Measurements from ENCODE around the gene ZNF598. TPM values are rescaled to one million over a fixed set of nuclear protein-coding genes. Genes with fewer than 3 reads are reported as not detected.

Gene ZNF598
- total RNA-seq, 2 experiments from 2014 or later, result 39.7 to 43.6 TPM

DNA sequence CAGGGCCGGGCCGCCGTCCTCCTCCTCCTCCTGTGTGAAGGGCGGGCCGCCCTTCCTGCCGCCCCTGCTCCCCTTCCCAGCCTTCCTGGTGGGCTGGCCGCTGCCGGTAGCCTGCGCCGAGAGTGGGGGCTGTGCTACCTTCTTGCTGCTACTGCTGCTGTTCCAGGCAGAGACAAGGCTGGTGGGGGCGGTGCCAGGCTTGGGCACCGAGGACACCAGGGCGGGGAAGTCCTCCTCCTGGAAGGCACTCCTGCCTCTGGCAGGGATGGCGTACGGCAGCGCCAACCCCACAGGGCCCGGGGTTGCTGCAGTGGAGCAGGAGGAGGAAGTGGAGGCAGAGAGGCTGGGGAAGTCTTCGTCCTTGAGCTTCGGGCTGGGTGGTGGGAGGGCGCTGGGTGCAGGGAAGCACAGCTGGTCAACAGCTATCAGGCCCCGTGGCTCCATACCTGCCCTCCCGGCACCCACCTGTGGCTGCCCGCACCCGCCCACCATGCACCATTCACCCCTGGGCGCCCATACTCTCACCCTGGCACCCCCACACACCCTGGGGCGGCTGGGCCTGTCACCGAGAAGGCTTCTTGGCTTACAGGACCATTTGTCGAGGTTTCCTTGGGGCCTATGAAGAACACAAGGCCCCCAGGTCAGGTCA lies 9.6 kb downstream of the ZNF598 start:
- Mint-ChIP-seq H3K27me3 (no peaks in the 10 kb centered on the region), H3K4me1 (ENCODE audit: low read depth) (no peaks in the 10 kb centered on the region), H3K36me3 (ENCODE audit: low read depth) (peaks cover 38% of the 10 kb centered on the region), H3K9me3 (no peaks in the 10 kb centered on the region), H3K4me3 (no peak overlapping the region), H3K27ac (no peak overlapping the region)
- Histone ChIP-seq H3K4me3 (ENCODE audit: low read length) (no peak overlapping the region), H3K27ac (ENCODE audit: low read depth in 1 of 2, low read length in 2 of 2) (no peak overlapping the region), H3K36me3 (ENCODE audit: insufficient read depth, low read length) (peaks cover 62% of the 10 kb centered on the region), H3K4me1 (ENCODE audit: insufficient read depth, low read length) (peaks cover 18% of the 10 kb centered on the region), H3K9me3 (ENCODE audit: control insufficient read depth in 1 of 2, insufficient read depth in 1 of 2, low read length in 2 of 2) (no peaks in the 10 kb centered on the region), H3K27me3 (ENCODE audit: control insufficient read depth in 1 of 2, insufficient read depth in 2 of 2, low read length in 2 of 2) (no peaks in the 10 kb centered on the region)
- ChIA-PET POLR2A (no interaction called here), CTCF (no interaction called here)
- intact Hi-C loops (cut with DNase I, micrococcal nuclease), result no loop called here
- DNase-seq, result no peak
- no peak for ATAC-seq (ENCODE audit: poor library complexity)
- TF ChIP-seq, protein P1, sequence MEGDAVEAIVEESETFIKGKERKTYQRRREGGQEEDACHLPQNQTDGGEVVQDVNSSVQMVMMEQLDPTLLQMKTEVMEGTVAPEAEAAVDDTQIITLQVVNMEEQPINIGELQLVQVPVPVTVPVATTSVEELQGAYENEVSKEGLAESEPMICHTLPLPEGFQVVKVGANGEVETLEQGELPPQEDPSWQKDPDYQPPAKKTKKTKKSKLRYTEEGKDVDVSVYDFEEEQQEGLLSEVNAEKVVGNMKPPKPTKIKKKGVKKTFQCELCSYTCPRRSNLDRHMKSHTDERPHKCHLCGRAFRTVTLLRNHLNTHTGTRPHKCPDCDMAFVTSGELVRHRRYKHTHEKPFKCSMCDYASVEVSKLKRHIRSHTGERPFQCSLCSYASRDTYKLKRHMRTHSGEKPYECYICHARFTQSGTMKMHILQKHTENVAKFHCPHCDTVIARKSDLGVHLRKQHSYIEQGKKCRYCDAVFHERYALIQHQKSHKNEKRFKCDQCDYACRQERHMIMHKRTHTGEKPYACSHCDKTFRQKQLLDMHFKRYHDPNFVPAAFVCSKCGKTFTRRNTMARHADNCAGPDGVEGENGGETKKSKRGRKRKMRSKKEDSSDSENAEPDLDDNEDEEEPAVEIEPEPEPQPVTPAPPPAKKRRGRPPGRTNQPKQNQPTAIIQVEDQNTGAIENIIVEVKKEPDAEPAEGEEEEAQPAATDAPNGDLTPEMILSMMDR (IDR thresholded peaks at IDR 0.05), result no peak

DNA sequence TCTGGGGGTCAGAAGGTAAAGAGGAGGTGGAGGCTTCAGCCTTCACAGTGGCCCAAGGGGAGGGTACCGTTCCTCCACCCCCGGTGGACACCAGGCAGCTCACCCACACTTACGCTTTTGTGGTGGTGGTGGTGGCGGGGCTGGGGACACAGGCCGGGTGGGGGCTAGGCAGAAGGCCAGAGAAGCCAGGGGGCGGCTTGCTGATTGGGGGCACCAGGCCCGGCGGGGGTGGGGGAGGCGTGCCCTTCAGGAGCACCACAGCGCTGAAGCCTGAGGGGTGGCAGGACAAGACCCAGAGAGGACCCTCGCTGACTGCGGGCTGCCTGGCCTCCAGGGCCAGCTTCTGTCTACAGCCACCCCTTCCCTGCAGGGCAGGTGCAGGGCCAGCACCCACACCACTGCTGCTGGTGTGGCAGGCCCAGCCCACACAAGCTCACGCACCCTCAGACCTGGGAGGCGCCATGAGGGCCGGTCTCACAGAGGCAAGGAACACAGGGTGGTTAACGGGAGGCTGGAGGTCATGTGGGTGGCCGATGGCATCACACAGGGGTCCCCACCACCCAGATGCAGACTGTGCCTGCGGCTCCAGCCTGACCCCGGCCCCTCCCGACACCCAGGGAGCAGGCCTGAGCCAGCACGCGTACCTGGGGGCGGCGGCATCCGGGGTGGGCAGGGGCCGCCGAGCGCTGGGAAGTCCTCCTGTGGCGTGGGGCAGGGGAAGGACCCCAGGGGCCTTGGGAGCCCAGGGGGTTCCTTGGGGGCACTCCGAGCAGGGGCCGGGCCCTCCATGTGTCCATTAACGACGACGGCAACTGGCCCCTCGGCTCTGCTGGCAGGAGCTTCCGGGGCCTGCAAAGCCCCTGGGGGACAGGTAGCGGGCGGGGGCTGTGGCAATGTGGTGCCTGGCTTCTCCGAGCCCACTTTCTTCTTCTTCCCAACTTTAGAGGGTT lies 10.5 kb downstream of the ZNF598 start:
- DNase-seq, result no peak
- H3K9me3 ChIP-seq (ENCODE audit: control insufficient read depth in 1 of 2, insufficient read depth in 1 of 2, low read length in 2 of 2), result no peaks in the 10 kb centered on the region
- H3K4me1 Mint-ChIP-seq (ENCODE audit: low read depth), result peaks cover under 1% of the 10 kb centered on the region
- intact Hi-C loops (cut with DNase I, micrococcal nuclease), result no loop called here
- ChIA-PET POLR2A (no interaction called here), CTCF (no interaction called here)
- H3K4me3 Mint-ChIP-seq, result no peak overlapping the region
- no peak overlapping the region for H3K4me3 ChIP-seq (ENCODE audit: low read length)
- H3K27ac Mint-ChIP-seq, result no peak overlapping the region
- H3K27me3 Mint-ChIP-seq, result no peaks in the 10 kb centered on the region
- H3K27me3 ChIP-seq (ENCODE audit: control insufficient read depth in 1 of 2, insufficient read depth in 2 of 2, low read length in 2 of 2), result no peaks in the 10 kb centered on the region
- H3K4me1 ChIP-seq (ENCODE audit: insufficient read depth, low read length), result peaks cover 10% of the 10 kb centered on the region
- TF ChIP-seq, protein P1 (IDR thresholded peaks at IDR 0.05), result no peak
- H3K27ac ChIP-seq (ENCODE audit: low read depth in 1 of 2, low read length in 2 of 2), result no peak overlapping the region
- H3K36me3 Mint-ChIP-seq (ENCODE audit: low read depth), result peaks cover 38% of the 10 kb centered on the region
- peaks cover 60% of the 10 kb centered on the region for H3K36me3 ChIP-seq (ENCODE audit: insufficient read depth, low read length)
- no peak for ATAC-seq (ENCODE audit: poor library complexity)
- no peaks in the 10 kb centered on the region for H3K9me3 Mint-ChIP-seq

DNA sequence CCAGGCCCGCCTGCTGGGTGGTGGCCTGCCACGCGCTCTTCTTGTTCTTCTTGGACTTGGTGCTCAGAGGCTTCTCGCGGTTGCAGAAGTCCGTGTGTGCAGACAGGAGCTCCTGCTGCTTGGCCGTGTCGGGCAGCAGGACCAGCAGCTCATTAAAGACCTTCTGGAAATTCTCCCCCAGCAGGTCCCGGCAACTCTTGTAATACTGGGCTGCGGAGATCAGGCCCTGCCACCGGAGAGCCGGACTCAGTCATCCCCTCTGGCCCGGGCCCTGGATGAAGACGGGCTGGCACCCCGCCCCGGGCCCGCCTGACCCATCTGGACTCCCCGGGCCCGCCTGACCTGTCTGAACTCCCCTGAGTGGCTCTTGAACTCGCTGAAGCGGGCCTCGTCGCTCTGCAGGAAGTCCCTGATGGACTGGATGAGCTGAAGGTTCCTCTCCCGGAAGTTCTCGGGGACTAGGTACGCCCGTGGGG lies 11.2 kb downstream of the ZNF598 start:
- no peak overlapping the region for H3K4me3 Mint-ChIP-seq
- peaks cover 6% of the 10 kb centered on the region for H3K4me1 Mint-ChIP-seq (ENCODE audit: low read depth)
- Histone ChIP-seq H3K4me3 (ENCODE audit: low read length) (no peak overlapping the region), H3K4me1 (ENCODE audit: insufficient read depth, low read length) (peaks cover 3% of the 10 kb centered on the region), H3K9me3 (ENCODE audit: control insufficient read depth in 1 of 2, insufficient read depth in 1 of 2, low read length in 2 of 2) (no peaks in the 10 kb centered on the region), H3K27ac (ENCODE audit: low read depth in 1 of 2, low read length in 2 of 2) (no peak overlapping the region), H3K27me3 (ENCODE audit: control insufficient read depth in 1 of 2, insufficient read depth in 2 of 2, low read length in 2 of 2) (no peaks in the 10 kb centered on the region), H3K36me3 (ENCODE audit: insufficient read depth, low read length) (peaks cover 58% of the 10 kb centered on the region)
- no peak overlapping the region for H3K27ac Mint-ChIP-seq
- ChIA-PET POLR2A (no interaction called here), CTCF (no interaction called here)
- DNase-seq (no peak), ATAC-seq (ENCODE audit: poor library complexity) (no peak)
- TF ChIP-seq, protein P1 (IDR thresholded peaks at IDR 0.05), result no peak
- H3K27me3 Mint-ChIP-seq, result no peaks in the 10 kb centered on the region
- intact Hi-C loops (cut with DNase I, micrococcal nuclease), result no loop called here
- no peaks in the 10 kb centered on the region for H3K9me3 Mint-ChIP-seq
- H3K36me3 Mint-ChIP-seq (ENCODE audit: low read depth), result peaks cover 38% of the 10 kb centered on the region

Measured in CD4-positive, alpha-beta T cell (primary cell).